H9 (cell line): Measurements from ENCODE around the gene TGFBR1. TPM values are rescaled to one million over a fixed set of nuclear protein-coding genes. Genes with fewer than 3 reads are reported as not detected.

ENCODE experiments used
- DNase-seq: peaks from one replicate; pipeline ENCODE4 v3.0.0-alpha.2; 2017
- H2AFZ ChIP-seq: one replicate; pipeline ENCODE4 v1.6.1; 2013; ENCODE audit warnings: mild to moderate bottlenecking, low read length, control low read depth, moderate library complexity
- H2AK5ac ChIP-seq: 2 replicates; pipeline ENCODE4 v1.6.1; 2013; ENCODE audit warnings: low read length, control low read depth, mixed read lengths; ENCODE audit not compliant: insufficient read length
- H2BK120ac ChIP-seq: one replicate; pipeline ENCODE4 v1.6.1; 2013; ENCODE audit warnings: low read depth, mild to moderate bottlenecking, low read length, control low read depth, inconsistent platforms; ENCODE audit not compliant: poor library complexity, severe bottlenecking
- H2BK12ac ChIP-seq: 2 replicates; pipeline ENCODE4 v1.6.1; 2013; ENCODE audit warnings: low read length, control low read depth, mixed read lengths, low read depth; ENCODE audit not compliant: insufficient read length
- H2BK15ac ChIP-seq: 2 replicates; pipeline ENCODE4 v1.6.1; 2013; ENCODE audit warnings: low read depth, low read length, control low read depth
- H2BK20ac ChIP-seq: one replicate; pipeline ENCODE4 v1.6.1; 2013; ENCODE audit warnings: low read depth, mild to moderate bottlenecking, low read length, control low read depth, inconsistent platforms; ENCODE audit not compliant: poor library complexity, severe bottlenecking
- H2BK5ac ChIP-seq: 2 replicates; pipeline ENCODE4 v1.6.1; 2013; ENCODE audit warnings: low read length, control low read depth, mixed read lengths; ENCODE audit not compliant: insufficient read length
- H3K14ac ChIP-seq: 2 replicates; pipeline ENCODE4 v1.6.1; 2013; ENCODE audit warnings: low read length, control low read depth; ENCODE audit not compliant: insufficient read depth
- H3K18ac ChIP-seq: 2 replicates; pipeline ENCODE4 v1.6.1; 2013; ENCODE audit warnings: low read depth, mild to moderate bottlenecking, mixed read lengths, low read length, control low read depth; ENCODE audit not compliant: insufficient read length
- H3K23ac ChIP-seq: 2 replicates; pipeline ENCODE4 v1.6.1; 2013; ENCODE audit warnings: low read length, control low read depth, mixed read lengths, low read depth; ENCODE audit not compliant: insufficient read length
- H3K23me2 ChIP-seq: 2 replicates; pipeline ENCODE4 v1.6.1; 2013; ENCODE audit warnings: low read depth, mild to moderate bottlenecking, mixed read lengths, low read length, control low read depth; ENCODE audit not compliant: insufficient read length, poor library complexity, severe bottlenecking
- H3K27ac ChIP-seq: 2 replicates; pipeline ENCODE4 v1.5.1; 2013; ENCODE audit warnings: low read length, control low read depth, mixed read lengths, low read depth; ENCODE audit not compliant: insufficient read length
- H3K27me3 ChIP-seq: 2 replicates; pipeline ENCODE4 v1.6.1; 2013; ENCODE audit warnings: low read length, control low read depth, inconsistent platforms; ENCODE audit not compliant: insufficient read depth
- H3K4ac ChIP-seq: 2 replicates; pipeline ENCODE4 v1.6.1; 2013; ENCODE audit warnings: low read depth, mild to moderate bottlenecking, control low read depth, inconsistent platforms, low read length, moderate library complexity
- H3K4me1 ChIP-seq: 2 replicates; pipeline ENCODE4 v1.6.1; 2013; ENCODE audit warnings: low read length, control low read depth, inconsistent platforms; ENCODE audit not compliant: insufficient read depth
- H3K4me2 ChIP-seq: 2 replicates; pipeline ENCODE4 v1.6.1; 2013; ENCODE audit warnings: low read length, control low read depth, mixed read lengths; ENCODE audit not compliant: insufficient read length, insufficient read depth
- H3K56ac ChIP-seq: 2 replicates; pipeline ENCODE4 v1.6.1; 2013; ENCODE audit warnings: low read depth, mild to moderate bottlenecking, mixed read lengths, low read length, control low read depth; ENCODE audit not compliant: insufficient read length
- H3K79me1 ChIP-seq: 2 replicates; pipeline ENCODE4 v1.6.1; 2013; ENCODE audit warnings: low read depth, mild to moderate bottlenecking, moderate library complexity, low read length, control low read depth, inconsistent platforms; ENCODE audit not compliant: insufficient read depth, poor library complexity, severe bottlenecking
- H3K79me2 ChIP-seq: 2 replicates; pipeline ENCODE4 v1.6.1; 2013; ENCODE audit warnings: low read length, control low read depth, inconsistent platforms; ENCODE audit not compliant: insufficient read depth
- H3K9ac ChIP-seq: 2 replicates; pipeline ENCODE4 v1.6.1; 2013; ENCODE audit warnings: low read length, control low read depth, mixed read lengths; ENCODE audit not compliant: insufficient read length; ENCODE audit errors: extremely low read depth
- H3K9me3 ChIP-seq: one replicate; pipeline ENCODE4 v1.6.1; 2013; ENCODE audit warnings: low read depth, low read length, inconsistent platforms; ENCODE audit not compliant: control insufficient read depth
- H3T11ph ChIP-seq: one replicate; pipeline ENCODE4 v1.6.1; 2013; ENCODE audit warnings: mild to moderate bottlenecking, low read length, control low read depth, inconsistent platforms
- H4K20me1 ChIP-seq: one replicate; pipeline ENCODE4 v1.6.1; 2013; ENCODE audit not compliant: control insufficient read depth, insufficient read length, insufficient read depth
- H4K5ac ChIP-seq: 2 replicates; pipeline ENCODE4 v1.6.1; 2013; ENCODE audit warnings: low read depth, mild to moderate bottlenecking, mixed read lengths, low read length, control low read depth; ENCODE audit not compliant: insufficient read length
- H4K8ac ChIP-seq: replicated peaks from 2 replicates; pipeline ENCODE4 v1.6.1; 2013; ENCODE audit warnings: low read length, control low read depth, mixed read lengths, low read depth; ENCODE audit not compliant: insufficient read length
- H4K91ac ChIP-seq: 2 replicates; pipeline ENCODE4 v1.6.1; 2013; ENCODE audit warnings: low read depth, mild to moderate bottlenecking, moderate library complexity, mixed read lengths, low read length, control low read depth; ENCODE audit not compliant: insufficient read length
- H3K27ac Mint-ChIP-seq, 3 experiments: 2 replicates in 2 of 3; 3 replicates in 1 of 3; pipeline ENCODE4 v1.8.0; 2020 to 2021; ENCODE audit warnings: mixed read lengths in 3 of 3, mild to moderate bottlenecking in 1 of 3, moderate library complexity in 1 of 3
- H3K27me3 Mint-ChIP-seq: 2 replicates; pipeline ENCODE4 v1.8.0; 2021; ENCODE audit warnings: low read depth, mild to moderate bottlenecking, moderate library complexity, mixed read lengths
- H3K36me3 Mint-ChIP-seq, 3 experiments: 2 replicates in 2 of 3; 3 replicates in 1 of 3; pipeline ENCODE4 v1.8.0; 2020 to 2021; ENCODE audit warnings: low read depth in 3 of 3, mixed read lengths in 3 of 3; ENCODE audit not compliant: insufficient read depth in 1 of 3
- H3K4me1 Mint-ChIP-seq, 2 experiments: 2 replicates each; pipeline ENCODE4 v1.8.0; 2020; ENCODE audit warnings: mixed read lengths in 2 of 2
- H3K4me3 Mint-ChIP-seq, 2 experiments: 2 replicates in 1 of 2; 3 replicates in 1 of 2; pipeline ENCODE4 v1.8.0; 2020 to 2021; ENCODE audit warnings: mild to moderate bottlenecking in 2 of 2, mixed read lengths in 2 of 2, moderate library complexity in 1 of 2
- H3K9me3 Mint-ChIP-seq, 2 experiments: 2 replicates in 1 of 2; 3 replicates in 1 of 2; pipeline ENCODE4 v1.8.0; 2020; ENCODE audit warnings: mild to moderate bottlenecking in 2 of 2, mixed read lengths in 2 of 2, moderate library complexity in 1 of 2
- CTCF ChIP-seq: fragments of 200-600 bp; sonication (generic); conservative IDR thresholded peaks from 3 replicates; pipeline ENCODE4 v1.8.0; 2021; ENCODE audit warnings: antibody characterized with exemption, mild to moderate bottlenecking
- WGBS: extraction: QIAGEN DNeasy Blood & Tissue Kit; methylation state at CpG from one replicate; pipeline ENCODE4 v1.1.7; 2013; ENCODE audit warnings: missing lambda C conversion rate, low lambda C conversion rate, mixed read lengths; ENCODE audit not compliant: insufficient read length; ENCODE audit errors: extremely low coverage; 5-methylcytosine and 5-hydroxymethylcytosine counted together
- total RNA-seq: library from RNA; stranded (reverse); gene quantifications from 2 replicates; pipeline ENCODE4 v1.2.1, GENCODE V29; 2021

The TGFBR1 gene
- total RNA-seq, 1 experiment from 2014 or later = 59.3 TPM

DNA sequence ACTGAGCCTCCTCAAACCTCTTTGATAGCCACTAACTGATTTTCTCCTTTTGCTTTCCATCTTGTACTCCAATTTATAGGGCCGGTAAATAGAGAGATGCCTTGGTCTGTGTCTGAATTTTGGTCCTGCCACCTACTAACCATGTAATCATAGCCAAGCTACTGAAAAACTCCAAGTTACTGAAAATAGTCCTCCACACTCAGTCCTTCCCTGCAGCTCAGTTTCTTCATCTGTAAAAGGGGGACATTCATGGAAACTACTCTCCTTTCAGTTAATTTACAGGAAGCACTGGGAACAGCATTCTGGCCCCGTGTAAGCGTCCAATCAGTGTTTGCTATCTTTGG is 30.0 kb upstream of the TGFBR1 start:
- Histone ChIP-seq H3K9ac (no peak overlapping the region), H3K4me1 (no peaks in the 10 kb centered on the region), H2BK5ac (no peak overlapping the region), H3K79me1 (no peaks in the 10 kb centered on the region), H3T11ph (no peak overlapping the region), H3K4me2 (no peak overlapping the region), H3K27ac (no peak overlapping the region), H3K23me2 (no peaks in the 10 kb centered on the region), H3K14ac (no peak overlapping the region), H2AFZ (no peak overlapping the region), H3K56ac (no peak overlapping the region), H2AK5ac (no peak overlapping the region), H3K27me3 (no peaks in the 10 kb centered on the region), H3K4ac (no peak overlapping the region), H4K8ac (no peak overlapping the region), H3K79me2 (no peaks in the 10 kb centered on the region), H4K20me1 (no peaks in the 10 kb centered on the region), H4K91ac (no peak overlapping the region), H3K18ac (no peak overlapping the region), H2BK20ac (no peak overlapping the region), H2BK12ac (no peak overlapping the region), H3K23ac (no peak overlapping the region), H2BK15ac (no peak overlapping the region), H4K5ac (no peak overlapping the region), H3K9me3 (no peaks in the 10 kb centered on the region), H2BK120ac (no peak overlapping the region)
- no peaks in the 10 kb centered on the region; a peak in 1 of 7 replicates for H3K36me3 Mint-ChIP-seq
- H3K4me1 Mint-ChIP-seq = peaks cover 7% of the 10 kb centered on the region in 2 experiments; a peak in 2 of 4 replicates
- no CpG with 5 or more reads among the region's 3 CpGs for WGBS
- H3K27ac Mint-ChIP-seq = no peak overlapping the region
- TF ChIP-seq CTCF = no peak
- no peak for DNase-seq
- H3K27me3 Mint-ChIP-seq = no peaks in the 10 kb centered on the region
- no peaks in the 10 kb centered on the region for H3K9me3 Mint-ChIP-seq
- H3K4me3 Mint-ChIP-seq = no peak overlapping the region
